ENCODE results near the gene ANKRD28. TPM values are rescaled to one million over a fixed set of nuclear protein-coding genes. Genes with fewer than 3 reads are reported as not detected.

Gene ANKRD28
- total RNA-seq, 1 donor from 2014 or later: 36.6 TPM

GRCh38 chr3:15665510-15666150, 132.1 kb downstream of the ANKRD28 start:
- DNase-seq (ENCODE audit: low spot score): no peak

- no peak for DNase-seq (ENCODE audit: low spot score)
These were observed 133.6 kb downstream of the ANKRD28 start for GRCh38 chr3:15664144-15664543.

GRCh38 chr3:15660055-15660935, 137.5 kb downstream of the ANKRD28 start:
- DNase-seq (ENCODE audit: low spot score): no peak

GRCh38 chr3:15659254-15659975, 138.4 kb downstream of the ANKRD28 start:
- no peak for DNase-seq (ENCODE audit: low spot score)

GRCh38 chr3:15657016-15657415, 140.8 kb downstream of the ANKRD28 start:
- no peak for DNase-seq (ENCODE audit: low spot score)

- no peak for DNase-seq (ENCODE audit: low spot score)
These were observed 141.4 kb downstream of the ANKRD28 start for GRCh38 chr3:15656342-15656741.

GRCh38 chr3:15654891-15655290, 142.9 kb downstream of the ANKRD28 start:
- DNase-seq (ENCODE audit: low spot score): no peak

GRCh38 chr3:15654127-15654526, 143.7 kb downstream of the ANKRD28 start:
- DNase-seq (ENCODE audit: low spot score): no peak

GRCh38 chr3:15653321-15653720, 144.5 kb downstream of the ANKRD28 start:
- DNase-seq (ENCODE audit: low spot score): no peak

GRCh38 chr3:15651396-15651795, 146.4 kb downstream of the ANKRD28 start:
- no peak for DNase-seq (ENCODE audit: low spot score)

- DNase-seq (ENCODE audit: low spot score): no peak
These were observed 147.9 kb downstream of the ANKRD28 start for GRCh38 chr3:15649858-15650257.

GRCh38 chr3:15649341-15649740, 148.4 kb downstream of the ANKRD28 start:
- DNase-seq (ENCODE audit: low spot score): no peak

- DNase-seq (ENCODE audit: low spot score): no peak
These were observed 150.1 kb downstream of the ANKRD28 start for GRCh38 chr3:15647611-15648167.

GRCh38 chr3:15646851-15647511, 150.8 kb downstream of the ANKRD28 start:
- no peak for DNase-seq (ENCODE audit: low spot score)

GRCh38 chr3:15645740-15646501, 151.9 kb downstream of the ANKRD28 start:
- DNase-seq (ENCODE audit: low spot score): no peak

GRCh38 chr3:15645246-15645645, 152.5 kb downstream of the ANKRD28 start:
- DNase-seq (ENCODE audit: low spot score): no peak

- DNase-seq (ENCODE audit: low spot score): no peak
These were observed 158.9 kb downstream of the ANKRD28 start for GRCh38 chr3:15638891-15639262.

GRCh38 chr3:15638193-15638890, 159.4 kb downstream of the ANKRD28 start:
- no peak for DNase-seq (ENCODE audit: low spot score)

- no peak for DNase-seq (ENCODE audit: low spot score)
These were observed 160.4 kb downstream of the ANKRD28 start for GRCh38 chr3:15637131-15637951.

Measured in mucosa of gallbladder (tissue), 1 donor.